Duodenal mucosa (tissue), 2 donors: Measurements from ENCODE around the gene FAM168B.

Experiments
- H3K27ac ChIP-seq: one replicate; pipeline ENCODE4 v1.7.0; 2013; ENCODE audit warnings: low read depth, low read length
- H3K27me3 ChIP-seq, 2 donors: one replicate each; pipeline ENCODE4 v1.7.0; 2013; ENCODE audit warnings: low read length in 2 of 2, control low read depth in 1 of 2; ENCODE audit not compliant: insufficient read depth in 2 of 2, control insufficient read depth in 1 of 2
- H3K36me3 ChIP-seq, 2 donors: one replicate each; pipeline ENCODE4 v1.7.0; 2013; ENCODE audit warnings: low read length in 2 of 2, control low read depth in 1 of 2; ENCODE audit not compliant: insufficient read depth in 2 of 2, control insufficient read depth in 1 of 2
- H3K4me1 ChIP-seq, 2 donors: one replicate each; pipeline ENCODE4 v1.7.0; 2013; ENCODE audit warnings: low read length in 2 of 2, control low read depth in 1 of 2; ENCODE audit not compliant: insufficient read depth in 2 of 2, control insufficient read depth in 1 of 2
- H3K4me3 ChIP-seq, 2 donors: one replicate each; pipeline ENCODE4 v1.7.0; 2013; ENCODE audit warnings: low read length in 2 of 2, low read depth in 1 of 2
- H3K9ac ChIP-seq, 2 donors: one replicate each; pipeline ENCODE4 v1.7.0; 2013; ENCODE audit warnings: low read length in 2 of 2, low read depth in 1 of 2
- H3K9me3 ChIP-seq, 2 donors: one replicate each; pipeline ENCODE4 v1.7.0; 2013; ENCODE audit warnings: low read length in 2 of 2, control low read depth in 1 of 2; ENCODE audit not compliant: control insufficient read depth in 1 of 2

FAM168B gene

GRCh38 chr2:131040661-131041401 lies 52.4 kb downstream of the FAM168B start:
- no peak overlapping the region for H3K4me3 ChIP-seq
- no peaks in the 10 kb centered on the region for H3K36me3 ChIP-seq
- H3K4me1 ChIP-seq = no peaks in the 10 kb centered on the region
- no peak overlapping the region for H3K27ac ChIP-seq
- H3K27me3 ChIP-seq = peaks cover 21 to 40% of the 10 kb centered on the region in 2 donors
- no peaks in the 10 kb centered on the region for H3K9me3 ChIP-seq
- no peak overlapping the region for H3K9ac ChIP-seq

- Histone ChIP-seq H3K4me1 (no peaks in the 10 kb centered on the region), H3K27ac (no peak overlapping the region), H3K9me3 (no peaks in the 10 kb centered on the region), H3K27me3 (peaks cover 26 to 45% of the 10 kb centered on the region in 2 donors), H3K36me3 (no peaks in the 10 kb centered on the region), H3K4me3 (peak overlapping the region in 1 of 2 donors; percentile 36), H3K9ac (no peak overlapping the region)
These were observed 53.2 kb downstream of the FAM168B start for GRCh38 chr2:131039908-131040660.

- H3K27me3 ChIP-seq = peaks cover 26 to 46% of the 10 kb centered on the region in 2 donors
- no peaks in the 10 kb centered on the region for H3K9me3 ChIP-seq
- no peaks in the 10 kb centered on the region for H3K4me1 ChIP-seq
- no peak overlapping the region for H3K4me3 ChIP-seq
- no peak overlapping the region for H3K9ac ChIP-seq
- no peak overlapping the region for H3K27ac ChIP-seq
- no peaks in the 10 kb centered on the region for H3K36me3 ChIP-seq
These were observed 53.7 kb downstream of the FAM168B start for GRCh38 chr2:131039535-131039907.

GRCh38 chr2:131039101-131039440 lies 54.2 kb downstream of the FAM168B start:
- H3K27ac ChIP-seq = no peak overlapping the region
- H3K4me1 ChIP-seq = no peaks in the 10 kb centered on the region
- H3K9ac ChIP-seq = no peak overlapping the region
- H3K9me3 ChIP-seq = no peaks in the 10 kb centered on the region
- no peak overlapping the region for H3K4me3 ChIP-seq
- peaks cover 29 to 51% of the 10 kb centered on the region in 2 donors for H3K27me3 ChIP-seq
- no peaks in the 10 kb centered on the region for H3K36me3 ChIP-seq

GRCh38 chr2:131038258-131039100 lies 54.8 kb downstream of the FAM168B start:
- H3K4me3 ChIP-seq = no peak overlapping the region

GRCh38 chr2:131037398-131038257 lies 55.6 kb downstream of the FAM168B start:
- no peaks in the 10 kb centered on the region for H3K4me1 ChIP-seq

More at GRCh38 chr2:131038258-131039100, 54.8 kb downstream of the FAM168B start:
- peaks cover 35 to 57% of the 10 kb centered on the region in 2 donors for H3K27me3 ChIP-seq
- no peaks in the 10 kb centered on the region for H3K36me3 ChIP-seq
- no peaks in the 10 kb centered on the region for H3K9me3 ChIP-seq
- no peaks in the 10 kb centered on the region for H3K4me1 ChIP-seq
- H3K27ac ChIP-seq = no peak overlapping the region
- H3K9ac ChIP-seq = no peak overlapping the region

GRCh38 chr2:131036696-131037397 lies 56.4 kb downstream of the FAM168B start:
- H3K36me3 ChIP-seq = no peaks in the 10 kb centered on the region
- H3K4me3 ChIP-seq = no peak overlapping the region
- peaks cover 35 to 57% of the 10 kb centered on the region in 2 donors for H3K27me3 ChIP-seq
- H3K9me3 ChIP-seq = no peaks in the 10 kb centered on the region
- H3K27ac ChIP-seq = no peak overlapping the region
- no peaks in the 10 kb centered on the region for H3K4me1 ChIP-seq
- no peak overlapping the region for H3K9ac ChIP-seq

More at GRCh38 chr2:131037398-131038257, 55.6 kb downstream of the FAM168B start:
- no peak overlapping the region for H3K27ac ChIP-seq
- H3K9me3 ChIP-seq = no peaks in the 10 kb centered on the region
- H3K36me3 ChIP-seq = no peaks in the 10 kb centered on the region
- no peak overlapping the region for H3K9ac ChIP-seq
- peaks cover 35 to 57% of the 10 kb centered on the region in 2 donors for H3K27me3 ChIP-seq
- H3K4me3 ChIP-seq = no peak overlapping the region

GRCh38 chr2:131036269-131036668 lies 57.0 kb downstream of the FAM168B start:
- H3K4me1 ChIP-seq = no peaks in the 10 kb centered on the region
- no peaks in the 10 kb centered on the region for H3K36me3 ChIP-seq
- H3K27me3 ChIP-seq = peaks cover 35 to 55% of the 10 kb centered on the region in 2 donors
- H3K27ac ChIP-seq = no peak overlapping the region
- no peak overlapping the region for H3K4me3 ChIP-seq
- no peaks in the 10 kb centered on the region for H3K9me3 ChIP-seq
- no peak overlapping the region for H3K9ac ChIP-seq

- no peak overlapping the region for H3K27ac ChIP-seq
- no peaks in the 10 kb centered on the region for H3K9me3 ChIP-seq
- no peaks in the 10 kb centered on the region for H3K36me3 ChIP-seq
- no peaks in the 10 kb centered on the region for H3K4me1 ChIP-seq
- H3K4me3 ChIP-seq = no peak overlapping the region
- H3K9ac ChIP-seq = no peak overlapping the region
- H3K27me3 ChIP-seq = peaks cover 35 to 51% of the 10 kb centered on the region in 2 donors
These were observed 57.4 kb downstream of the FAM168B start for GRCh38 chr2:131035826-131036231.
